GM13976 (cell line): ENCODE data around the gene FBXO28.
"Not testable (repeated sequence)": the region's sequence is repeated elsewhere in the genome, so short reads cannot be mapped to it uniquely, and the experiment has no call there.

ENCODE experiments used
- DNase-seq: peaks from one replicate; pipeline ENCODE4 v3.0.0; 2012; ENCODE audit warnings: low spot score
- in situ Hi-C: fragments of 300-500 bp; cut with MboI; formaldehyde crosslinking; loops from one replicate; pipeline ENCODE4 v1.12.0; 2022; ENCODE audit warnings: low sequenced_read_pairs, mixed read lengths, inconsistent platforms; ENCODE audit not compliant: unreplicated experiment
- TF ChIP-seq, protein P1 (sequence below): IDR thresholded peaks from 2 replicates; pipeline ENCODE4 v1.5.1; 2012; ENCODE audit warnings: borderline replicate concordance, mild to moderate bottlenecking; ENCODE audit not compliant: insufficient read depth; ENCODE audit errors: extremely low read depth, missing control alignments, control extremely low read depth

Gene FBXO28

DNA sequence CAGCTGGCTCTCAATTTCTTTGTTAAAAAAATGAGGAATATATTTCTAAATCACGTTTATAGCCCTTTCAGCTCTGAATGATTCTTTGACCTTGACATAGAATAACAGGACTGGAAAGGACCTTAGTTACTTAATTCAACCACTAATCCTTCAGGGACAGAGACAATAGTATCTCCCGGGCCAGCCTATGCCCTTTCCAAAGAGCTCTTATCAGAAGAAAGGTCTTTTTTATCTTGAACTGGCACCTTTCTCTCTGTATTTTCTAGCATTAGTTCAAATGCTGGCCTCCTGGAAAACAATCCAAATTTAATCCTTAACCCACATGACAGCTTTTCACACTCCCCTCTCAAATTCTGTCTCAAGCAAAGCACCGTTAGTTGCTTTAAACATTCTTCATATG is 44.8 kb upstream of the FBXO28 start:
- TF ChIP-seq, protein P1, sequence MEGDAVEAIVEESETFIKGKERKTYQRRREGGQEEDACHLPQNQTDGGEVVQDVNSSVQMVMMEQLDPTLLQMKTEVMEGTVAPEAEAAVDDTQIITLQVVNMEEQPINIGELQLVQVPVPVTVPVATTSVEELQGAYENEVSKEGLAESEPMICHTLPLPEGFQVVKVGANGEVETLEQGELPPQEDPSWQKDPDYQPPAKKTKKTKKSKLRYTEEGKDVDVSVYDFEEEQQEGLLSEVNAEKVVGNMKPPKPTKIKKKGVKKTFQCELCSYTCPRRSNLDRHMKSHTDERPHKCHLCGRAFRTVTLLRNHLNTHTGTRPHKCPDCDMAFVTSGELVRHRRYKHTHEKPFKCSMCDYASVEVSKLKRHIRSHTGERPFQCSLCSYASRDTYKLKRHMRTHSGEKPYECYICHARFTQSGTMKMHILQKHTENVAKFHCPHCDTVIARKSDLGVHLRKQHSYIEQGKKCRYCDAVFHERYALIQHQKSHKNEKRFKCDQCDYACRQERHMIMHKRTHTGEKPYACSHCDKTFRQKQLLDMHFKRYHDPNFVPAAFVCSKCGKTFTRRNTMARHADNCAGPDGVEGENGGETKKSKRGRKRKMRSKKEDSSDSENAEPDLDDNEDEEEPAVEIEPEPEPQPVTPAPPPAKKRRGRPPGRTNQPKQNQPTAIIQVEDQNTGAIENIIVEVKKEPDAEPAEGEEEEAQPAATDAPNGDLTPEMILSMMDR: no peak
- no peak for DNase-seq
- in situ Hi-C loops: no loop called here

GRCh38 chr1:224070521-224070920 is 43.4 kb upstream of the FBXO28 start:
- DNase-seq: no peak
- TF ChIP-seq, protein P1: no peak
- in situ Hi-C loops: no loop called here

DNA sequence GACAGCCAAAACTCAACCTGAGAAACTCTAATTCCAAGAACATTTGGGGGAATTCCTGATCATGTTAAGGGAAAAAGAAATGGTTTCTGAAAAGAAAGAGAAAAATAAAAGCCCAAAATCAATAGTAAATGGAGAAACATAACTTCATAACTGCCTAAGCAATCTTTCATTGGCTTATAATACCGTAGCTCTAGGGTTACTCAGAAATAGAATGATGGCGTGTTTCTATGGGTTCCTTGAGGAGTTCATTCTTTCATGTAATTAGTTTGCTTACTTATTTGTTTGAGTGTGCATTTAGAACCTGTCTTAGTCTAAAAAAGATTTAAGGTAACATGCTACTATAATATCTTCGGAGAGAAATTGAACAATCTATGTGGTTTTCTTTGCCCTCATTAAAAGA is 37.5 kb upstream of the FBXO28 start:
- in situ Hi-C loops: no loop called here
- TF ChIP-seq, protein P1: no peak
- no peak for DNase-seq

- DNase-seq, in situ Hi-C loops: not testable (repeated sequence)
Observed at GRCh38 chr1:224079644-224080043, 34.3 kb upstream of the FBXO28 start.

- TF ChIP-seq, protein P1: no peak
- DNase-seq: no peak
- in situ Hi-C loops: no loop called here
Observed at GRCh38 chr1:224080115-224080774, 33.7 kb upstream of the FBXO28 start.

- no peak for DNase-seq
- TF ChIP-seq, protein P1: no peak
- in situ Hi-C loops: no loop called here
Observed at GRCh38 chr1:224081604-224082003, 32.3 kb upstream of the FBXO28 start.

DNA sequence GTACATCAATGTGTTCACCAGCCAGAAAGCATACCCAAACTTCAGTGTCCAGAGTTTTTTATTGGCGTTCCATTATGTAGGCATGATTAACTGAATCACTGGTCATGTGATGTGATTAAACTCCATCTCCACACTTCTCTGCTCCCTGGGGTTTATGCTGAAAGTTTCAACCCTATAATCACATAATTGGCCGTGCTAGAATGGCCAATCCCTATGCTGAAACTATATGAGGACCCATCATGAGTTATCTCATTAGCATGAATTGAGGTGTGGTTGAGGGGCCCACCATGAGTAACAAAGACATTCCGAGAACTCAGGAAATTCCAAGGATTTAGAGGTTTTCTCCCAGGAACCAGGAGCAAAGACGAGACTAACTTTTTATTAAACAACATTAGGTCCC is 31.8 kb upstream of the FBXO28 start:
- in situ Hi-C loops: no loop called here
- DNase-seq: no peak
- TF ChIP-seq, protein P1: no peak
